Lung (tissue), 12 donors: ENCODE measurements around the gene SH3GL1. TPM values are rescaled to one million over a fixed set of nuclear protein-coding genes. Genes with fewer than 3 reads are reported as not detected.

Experiments used
- ATAC-seq: fragments of 200-7000 bp; cut with Tn5 transposase; one replicate; pipeline ENCODE4 v1.9.1; 2020; ENCODE audit warnings: moderate number of reproducible peaks; ENCODE audit not compliant: insufficient read depth, low FRiP score
- DNase-seq, 3 donors: peaks; one replicate each; pipeline ENCODE4 v3.0.0-alpha.2; 2013 to 2017
- H3K27ac ChIP-seq, 2 donors: one replicate each; pipeline ENCODE4 v1.5.1; 2013; ENCODE audit warnings: mild to moderate bottlenecking in 2 of 2, moderate library complexity in 2 of 2, control low read depth in 1 of 2, inconsistent platforms in 1 of 2, low read depth in 1 of 2, low read length in 1 of 2
- H3K27me3 ChIP-seq, 3 donors: one replicate each; pipeline ENCODE4 v1.5.1; 2013; ENCODE audit warnings: low read length in 2 of 3; ENCODE audit not compliant: control insufficient read depth in 3 of 3, insufficient read depth in 3 of 3
- H3K36me3 ChIP-seq, 4 donors: one replicate each; pipeline ENCODE4 v1.5.1; 2013; ENCODE audit warnings: low read length in 4 of 4, mild to moderate bottlenecking in 1 of 4, moderate library complexity in 1 of 4; ENCODE audit not compliant: control insufficient read depth in 4 of 4, insufficient read depth in 4 of 4
- H3K4me1 ChIP-seq, 5 donors: one replicate each; pipeline ENCODE4 v1.5.1; 2013; ENCODE audit warnings: low read length in 5 of 5, mild to moderate bottlenecking in 2 of 5, moderate library complexity in 1 of 5; ENCODE audit not compliant: control insufficient read depth in 5 of 5, insufficient read depth in 5 of 5
- H3K4me3 ChIP-seq: one replicate; pipeline ENCODE4 v1.5.1; 2013; ENCODE audit warnings: mild to moderate bottlenecking, control low read depth, moderate library complexity
- H3K9ac ChIP-seq, 2 donors: one replicate each; pipeline ENCODE4 v1.5.1; 2013; ENCODE audit warnings: low read length in 2 of 2, control low read depth in 1 of 2; ENCODE audit not compliant: insufficient read depth in 1 of 2
- H3K9me3 ChIP-seq, 4 donors: one replicate each; pipeline ENCODE4 v1.5.1; 2013; ENCODE audit warnings: low read length in 3 of 4, mild to moderate bottlenecking in 1 of 4, moderate library complexity in 1 of 4; ENCODE audit not compliant: control insufficient read depth in 4 of 4, insufficient read depth in 3 of 4
- WGBS, 2 donors: extraction: QIAGEN DNeasy Blood & Tissue Kit; methylation state at CpG; one replicate each; pipeline ENCODE4 v1.1.7; 2013; 5-methylcytosine and 5-hydroxymethylcytosine counted together
- polyA plus RNA-seq, 2 donors: library from polyadenylated mRNA; stranded (reverse); fragments of 200-250 nt; gene quantifications; one replicate each; pipeline ENCODE4 v1.2.1, GENCODE V29; 2013
- total RNA-seq, 2 donors: library from RNA; depleted of rRNA in 1 of 2; stranded (reverse); fragments of >200 nt in 1 of 2; gene quantifications; one replicate each; pipeline ENCODE4 v1.2.1, GENCODE V29; 2014 to 2021
- TF ChIP-seq, protein P1 (sequence below): IDR thresholded peaks from 2 replicates; pipeline ENCODE4 v1.5.1; 2012; ENCODE audit warnings: mild to moderate bottlenecking; ENCODE audit errors: control extremely low read depth, extremely low read depth
- donor health status: control.
- donor health status: control.
- donor health status: Bipolar disorder and iron deficiency.
- donor health status: healthy.
- donor health status: DM: yes; HTN: yes; CAD: no.

SH3GL1 gene
- total and polyA plus RNA-seq, 4 donors, result 30.6 to 68.6 (median 59.2) TPM

DNA sequence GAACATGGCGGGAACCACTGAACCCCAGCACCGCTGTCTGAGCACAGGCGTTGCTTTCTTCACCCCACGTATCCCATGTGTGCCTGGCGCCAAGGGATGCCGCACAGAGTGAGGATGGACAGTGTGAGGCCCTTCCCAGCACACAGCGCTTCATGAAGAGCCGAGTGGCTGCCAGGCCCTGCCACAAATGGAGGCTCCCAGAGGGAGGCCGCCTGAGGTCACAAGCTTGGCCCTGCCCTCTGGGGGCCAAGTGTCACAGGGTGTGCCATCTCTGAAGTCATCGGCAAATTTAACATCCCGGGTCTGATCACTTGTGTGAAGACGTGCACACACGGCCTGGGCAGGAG is 32.6 kb downstream of the SH3GL1 start:
- DNase-seq (no peak), ATAC-seq (no peak)
- Histone ChIP-seq H3K9ac (no peak overlapping the region), H3K27me3 (no peaks in the 10 kb centered on the region), H3K9me3 (no peaks in the 10 kb centered on the region), H3K36me3 (peaks cover 3 to 38% (median 23%) of the 10 kb centered on the region in 4 donors), H3K4me1 (peaks cover 7 to 44% (median 31%) of the 10 kb centered on the region in 5 donors), H3K27ac (peak overlapping the region in 1 of 2 donors; percentile 69), H3K4me3 (no peak overlapping the region)
- TF ChIP-seq, protein P1, sequence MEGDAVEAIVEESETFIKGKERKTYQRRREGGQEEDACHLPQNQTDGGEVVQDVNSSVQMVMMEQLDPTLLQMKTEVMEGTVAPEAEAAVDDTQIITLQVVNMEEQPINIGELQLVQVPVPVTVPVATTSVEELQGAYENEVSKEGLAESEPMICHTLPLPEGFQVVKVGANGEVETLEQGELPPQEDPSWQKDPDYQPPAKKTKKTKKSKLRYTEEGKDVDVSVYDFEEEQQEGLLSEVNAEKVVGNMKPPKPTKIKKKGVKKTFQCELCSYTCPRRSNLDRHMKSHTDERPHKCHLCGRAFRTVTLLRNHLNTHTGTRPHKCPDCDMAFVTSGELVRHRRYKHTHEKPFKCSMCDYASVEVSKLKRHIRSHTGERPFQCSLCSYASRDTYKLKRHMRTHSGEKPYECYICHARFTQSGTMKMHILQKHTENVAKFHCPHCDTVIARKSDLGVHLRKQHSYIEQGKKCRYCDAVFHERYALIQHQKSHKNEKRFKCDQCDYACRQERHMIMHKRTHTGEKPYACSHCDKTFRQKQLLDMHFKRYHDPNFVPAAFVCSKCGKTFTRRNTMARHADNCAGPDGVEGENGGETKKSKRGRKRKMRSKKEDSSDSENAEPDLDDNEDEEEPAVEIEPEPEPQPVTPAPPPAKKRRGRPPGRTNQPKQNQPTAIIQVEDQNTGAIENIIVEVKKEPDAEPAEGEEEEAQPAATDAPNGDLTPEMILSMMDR, result no peak
- WGBS, 2 donors, result 84 to 85% methylated on average over 13 of the region's 13 CpGs

GRCh38 chr19:4367336-4367723 is 33.0 kb downstream of the SH3GL1 start:
- Histone ChIP-seq H3K9ac (no peak overlapping the region), H3K9me3 (no peaks in the 10 kb centered on the region), H3K4me3 (no peak overlapping the region), H3K36me3 (peaks cover 3 to 42% (median 27%) of the 10 kb centered on the region in 4 donors), H3K4me1 (peaks cover 6 to 44% (median 28%) of the 10 kb centered on the region in 5 donors), H3K27ac (no peak overlapping the region), H3K27me3 (no peaks in the 10 kb centered on the region)
- TF ChIP-seq, protein P1, result no peak
- ATAC-seq (no peak), DNase-seq (no peak)
- 90 to 94% methylated on average over 10 of the region's 10 CpGs for WGBS, 2 donors

- H3K9ac ChIP-seq, result no peak overlapping the region
These were observed 33.5 kb downstream of the SH3GL1 start for GRCh38 chr19:4366666-4367335.

More at GRCh38 chr19:4366666-4367335, 33.5 kb downstream of the SH3GL1 start:
- ATAC-seq (no peak), DNase-seq (no peak)
- no peaks in the 10 kb centered on the region for H3K27me3 ChIP-seq
- 91 to 92% methylated on average over 16 of the region's 16 CpGs for WGBS, 2 donors
- peaks cover 3 to 48% (median 31%) of the 10 kb centered on the region in 4 donors for H3K36me3 ChIP-seq
- H3K9me3 ChIP-seq, result no peaks in the 10 kb centered on the region
- TF ChIP-seq, protein P1, result no peak
- peaks cover 6 to 45% (median 25%) of the 10 kb centered on the region in 5 donors for H3K4me1 ChIP-seq
- H3K27ac ChIP-seq, result no peak overlapping the region
- no peak overlapping the region for H3K4me3 ChIP-seq
